Measurements from ENCODE around the gene SLIT1.

Gene SLIT1

DNA sequence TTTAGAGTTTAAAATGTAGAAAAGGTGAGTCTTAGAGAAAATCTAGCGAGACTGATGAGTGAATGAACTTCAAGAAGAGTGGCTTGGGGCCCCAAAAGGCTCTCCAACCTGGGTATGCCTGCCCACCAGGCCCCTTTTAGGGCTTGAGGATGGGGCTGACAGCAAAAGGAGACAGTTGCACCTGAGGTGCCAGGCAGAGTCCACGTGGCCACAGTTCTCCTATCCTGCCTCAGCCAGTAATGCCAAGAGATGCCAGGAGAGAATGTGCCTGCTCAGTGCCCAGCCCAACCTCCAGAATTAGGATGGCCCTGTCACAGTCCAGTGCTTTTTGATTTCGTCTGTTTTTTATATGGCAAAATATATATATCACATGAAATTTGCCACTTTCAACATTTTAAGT, 156.5 kb downstream of the SLIT1 start:
- H3K9me3 ChIP-seq (ENCODE audit: control insufficient read depth, insufficient read depth, low read depth, low read length): no peaks in the 10 kb centered on the region
- no peaks in the 10 kb centered on the region for H3K27me3 ChIP-seq (ENCODE audit: control insufficient read depth, insufficient read depth, low read length)
- H3K4me1 ChIP-seq (ENCODE audit: control insufficient read depth, insufficient read depth, low read length): peaks cover 18% of the 10 kb centered on the region
- no peak overlapping the region for H3K9ac ChIP-seq (ENCODE audit: low read length)
- H3K36me3 ChIP-seq (ENCODE audit: control insufficient read depth, insufficient read depth, low read length): no peaks in the 10 kb centered on the region
- no peak overlapping the region for H3K4me3 ChIP-seq (ENCODE audit: low read depth, low read length)
- H3K27ac ChIP-seq (ENCODE audit: low read depth, low read length): no peak overlapping the region

DNA sequence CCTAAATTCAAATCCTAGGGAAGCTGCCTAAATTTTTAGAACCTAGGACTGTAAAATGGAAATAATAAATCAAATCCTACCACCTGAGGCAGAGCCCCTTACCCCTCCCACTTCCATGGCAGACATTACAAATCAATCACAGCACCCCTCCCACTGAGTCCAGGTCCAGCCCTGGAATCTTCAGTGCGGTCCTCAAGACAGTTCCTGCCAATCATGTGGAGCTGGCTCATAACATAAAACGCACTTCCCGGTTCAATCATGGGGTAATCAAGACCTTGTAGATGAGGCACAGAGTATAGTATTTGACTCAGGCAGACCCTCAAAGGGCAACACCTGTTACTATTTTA, 157.0 kb downstream of the SLIT1 start:
- Histone ChIP-seq H3K27me3 (ENCODE audit: control insufficient read depth, insufficient read depth, low read length) (no peaks in the 10 kb centered on the region), H3K36me3 (ENCODE audit: control insufficient read depth, insufficient read depth, low read length) (no peaks in the 10 kb centered on the region), H3K4me3 (ENCODE audit: low read depth, low read length) (no peak overlapping the region), H3K9me3 (ENCODE audit: control insufficient read depth, insufficient read depth, low read depth, low read length) (no peaks in the 10 kb centered on the region), H3K9ac (ENCODE audit: low read length) (no peak overlapping the region), H3K27ac (ENCODE audit: low read depth, low read length) (no peak overlapping the region), H3K4me1 (ENCODE audit: control insufficient read depth, insufficient read depth, low read length) (peaks cover 16% of the 10 kb centered on the region)

DNA sequence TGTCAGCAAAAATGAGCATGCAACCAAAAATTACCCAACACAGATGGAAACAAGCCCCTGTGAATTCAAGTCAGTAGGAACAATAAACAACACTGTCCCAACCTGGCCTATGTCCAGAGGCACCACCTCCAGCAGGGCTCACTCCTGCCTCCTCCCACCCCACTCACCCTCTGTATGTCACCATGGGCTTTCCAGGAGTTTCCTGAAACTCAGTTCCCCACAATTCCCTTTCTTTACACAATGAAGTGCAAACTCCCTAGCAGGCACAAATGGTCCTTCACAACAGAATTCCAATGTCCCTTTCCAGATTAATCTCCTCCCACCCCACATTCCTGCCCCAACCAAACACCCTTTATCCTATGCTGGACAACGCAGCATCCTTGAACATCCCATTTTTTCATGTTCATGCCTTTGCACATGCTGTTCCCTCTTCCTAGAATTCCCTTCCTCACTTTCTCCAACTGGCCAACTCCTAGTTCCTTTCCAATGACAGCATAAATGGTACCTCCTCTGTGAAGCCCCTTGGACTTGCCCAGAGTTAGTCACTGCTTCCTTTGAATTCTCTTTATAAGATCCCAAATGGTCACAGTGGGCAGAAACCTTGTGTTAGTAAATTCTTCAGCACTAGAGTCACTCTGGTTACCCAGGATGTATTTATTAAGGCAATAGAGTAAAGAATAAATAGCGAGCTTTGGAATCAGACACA, 157.5 kb downstream of the SLIT1 start:
- H3K4me1 ChIP-seq (ENCODE audit: control insufficient read depth, insufficient read depth, low read length): peaks cover 16% of the 10 kb centered on the region
- H3K27ac ChIP-seq (ENCODE audit: low read depth, low read length): no peak overlapping the region
- H3K9ac ChIP-seq (ENCODE audit: low read length): no peak overlapping the region
- H3K27me3 ChIP-seq (ENCODE audit: control insufficient read depth, insufficient read depth, low read length): no peaks in the 10 kb centered on the region
- no peaks in the 10 kb centered on the region for H3K9me3 ChIP-seq (ENCODE audit: control insufficient read depth, insufficient read depth, low read depth, low read length)
- no peaks in the 10 kb centered on the region for H3K36me3 ChIP-seq (ENCODE audit: control insufficient read depth, insufficient read depth, low read length)
- no peak overlapping the region for H3K4me3 ChIP-seq (ENCODE audit: low read depth, low read length)

- no peaks in the 10 kb centered on the region for H3K27me3 ChIP-seq (ENCODE audit: control insufficient read depth, insufficient read depth, low read length)
- H3K4me3 ChIP-seq (ENCODE audit: low read depth, low read length): no peak overlapping the region
- no peaks in the 10 kb centered on the region for H3K36me3 ChIP-seq (ENCODE audit: control insufficient read depth, insufficient read depth, low read length)
- peaks cover 2% of the 10 kb centered on the region for H3K4me1 ChIP-seq (ENCODE audit: control insufficient read depth, insufficient read depth, low read length)
- no peak overlapping the region for H3K27ac ChIP-seq (ENCODE audit: low read depth, low read length)
- H3K9me3 ChIP-seq (ENCODE audit: control insufficient read depth, insufficient read depth, low read depth, low read length): no peaks in the 10 kb centered on the region
- H3K9ac ChIP-seq (ENCODE audit: low read length): no peak overlapping the region
These were observed 160.0 kb downstream of the SLIT1 start for GRCh38 chr10:97025613-97026242.

DNA sequence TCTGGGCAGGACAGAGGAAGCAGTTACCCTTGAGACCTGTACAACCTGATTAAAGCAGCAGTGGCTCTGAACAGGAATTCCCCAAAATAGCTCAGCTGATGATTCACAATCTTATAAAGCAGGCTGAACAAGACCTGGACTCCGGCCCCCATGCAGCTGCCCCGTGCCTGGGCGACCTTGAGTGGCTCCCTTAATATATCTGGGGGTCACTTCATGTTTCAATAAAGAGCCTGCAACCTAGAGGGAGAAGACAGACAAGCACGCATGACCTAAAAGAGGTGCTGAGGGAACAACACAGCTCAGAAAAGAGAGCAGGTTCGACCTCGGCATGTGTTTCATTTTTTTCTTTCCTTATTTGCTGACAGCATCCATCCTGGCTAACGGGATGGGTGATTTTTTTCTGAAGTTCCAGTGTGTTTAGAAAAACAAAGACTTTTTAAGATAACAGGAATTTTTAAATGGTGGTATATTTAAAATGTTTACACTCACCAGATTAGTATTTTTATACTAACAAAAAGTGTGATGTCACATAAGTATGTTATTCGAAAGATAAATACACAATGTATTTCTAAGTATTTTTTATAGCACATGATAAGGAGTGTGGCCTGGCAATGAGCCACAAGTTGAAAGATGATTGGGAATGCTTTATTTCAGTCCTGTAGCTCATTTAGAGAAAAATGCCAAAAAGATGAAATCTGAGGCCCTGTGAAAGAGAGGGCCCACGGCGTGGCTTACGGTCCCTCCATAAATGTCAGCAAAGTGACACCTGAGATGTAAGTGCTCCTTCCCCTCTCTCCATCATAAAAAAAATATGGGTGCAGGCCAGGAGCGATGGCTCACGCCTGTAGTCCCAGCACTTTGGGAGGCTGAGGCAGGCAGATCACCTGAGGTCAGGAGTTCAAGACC, 161.3 kb downstream of the SLIT1 start:
- Histone ChIP-seq H3K4me3 (ENCODE audit: low read depth, low read length) (no peak overlapping the region), H3K36me3 (ENCODE audit: control insufficient read depth, insufficient read depth, low read length) (no peaks in the 10 kb centered on the region), H3K4me1 (ENCODE audit: control insufficient read depth, insufficient read depth, low read length) (peaks cover 4% of the 10 kb centered on the region), H3K9me3 (ENCODE audit: control insufficient read depth, insufficient read depth, low read depth, low read length) (no peaks in the 10 kb centered on the region), H3K27ac (ENCODE audit: low read depth, low read length) (no peak overlapping the region), H3K9ac (ENCODE audit: low read length) (no peak overlapping the region), H3K27me3 (ENCODE audit: control insufficient read depth, insufficient read depth, low read length) (no peaks in the 10 kb centered on the region)

GRCh38 chr10:97023401-97024167, 162.2 kb downstream of the SLIT1 start:
- no peak overlapping the region for H3K27ac ChIP-seq (ENCODE audit: low read depth, low read length)
- H3K9me3 ChIP-seq (ENCODE audit: control insufficient read depth, insufficient read depth, low read depth, low read length): no peaks in the 10 kb centered on the region
- H3K4me3 ChIP-seq (ENCODE audit: low read depth, low read length): no peak overlapping the region
- no peaks in the 10 kb centered on the region for H3K36me3 ChIP-seq (ENCODE audit: control insufficient read depth, insufficient read depth, low read length)
- no peaks in the 10 kb centered on the region for H3K27me3 ChIP-seq (ENCODE audit: control insufficient read depth, insufficient read depth, low read length)
- no peak overlapping the region for H3K9ac ChIP-seq (ENCODE audit: low read length)
- H3K4me1 ChIP-seq (ENCODE audit: control insufficient read depth, insufficient read depth, low read length): peaks cover 4% of the 10 kb centered on the region

DNA sequence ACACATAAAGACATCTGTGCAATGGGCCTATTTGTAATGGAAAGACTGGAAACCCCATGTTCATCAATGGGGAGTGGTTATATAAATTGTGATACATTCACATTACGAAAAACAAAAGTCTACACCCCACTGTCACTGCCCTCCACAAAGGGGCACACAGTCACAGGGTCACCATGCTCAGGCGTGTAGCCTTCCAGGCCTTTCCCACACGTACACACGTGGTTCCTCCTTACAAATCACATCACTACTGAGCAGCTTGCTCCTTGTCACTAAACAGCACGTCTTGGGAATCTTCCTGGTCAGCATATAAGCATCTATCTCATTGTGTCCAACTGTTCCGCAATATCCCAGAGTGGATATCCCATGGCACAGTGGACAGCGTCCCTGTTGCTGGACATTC, 163.1 kb downstream of the SLIT1 start:
- peaks cover 4% of the 10 kb centered on the region for H3K4me1 ChIP-seq (ENCODE audit: control insufficient read depth, insufficient read depth, low read length)
- H3K27ac ChIP-seq (ENCODE audit: low read depth, low read length): no peak overlapping the region
- H3K4me3 ChIP-seq (ENCODE audit: low read depth, low read length): no peak overlapping the region
- no peaks in the 10 kb centered on the region for H3K9me3 ChIP-seq (ENCODE audit: control insufficient read depth, insufficient read depth, low read depth, low read length)
- no peak overlapping the region for H3K9ac ChIP-seq (ENCODE audit: low read length)
- no peaks in the 10 kb centered on the region for H3K36me3 ChIP-seq (ENCODE audit: control insufficient read depth, insufficient read depth, low read length)
- no peaks in the 10 kb centered on the region for H3K27me3 ChIP-seq (ENCODE audit: control insufficient read depth, insufficient read depth, low read length)

DNA sequence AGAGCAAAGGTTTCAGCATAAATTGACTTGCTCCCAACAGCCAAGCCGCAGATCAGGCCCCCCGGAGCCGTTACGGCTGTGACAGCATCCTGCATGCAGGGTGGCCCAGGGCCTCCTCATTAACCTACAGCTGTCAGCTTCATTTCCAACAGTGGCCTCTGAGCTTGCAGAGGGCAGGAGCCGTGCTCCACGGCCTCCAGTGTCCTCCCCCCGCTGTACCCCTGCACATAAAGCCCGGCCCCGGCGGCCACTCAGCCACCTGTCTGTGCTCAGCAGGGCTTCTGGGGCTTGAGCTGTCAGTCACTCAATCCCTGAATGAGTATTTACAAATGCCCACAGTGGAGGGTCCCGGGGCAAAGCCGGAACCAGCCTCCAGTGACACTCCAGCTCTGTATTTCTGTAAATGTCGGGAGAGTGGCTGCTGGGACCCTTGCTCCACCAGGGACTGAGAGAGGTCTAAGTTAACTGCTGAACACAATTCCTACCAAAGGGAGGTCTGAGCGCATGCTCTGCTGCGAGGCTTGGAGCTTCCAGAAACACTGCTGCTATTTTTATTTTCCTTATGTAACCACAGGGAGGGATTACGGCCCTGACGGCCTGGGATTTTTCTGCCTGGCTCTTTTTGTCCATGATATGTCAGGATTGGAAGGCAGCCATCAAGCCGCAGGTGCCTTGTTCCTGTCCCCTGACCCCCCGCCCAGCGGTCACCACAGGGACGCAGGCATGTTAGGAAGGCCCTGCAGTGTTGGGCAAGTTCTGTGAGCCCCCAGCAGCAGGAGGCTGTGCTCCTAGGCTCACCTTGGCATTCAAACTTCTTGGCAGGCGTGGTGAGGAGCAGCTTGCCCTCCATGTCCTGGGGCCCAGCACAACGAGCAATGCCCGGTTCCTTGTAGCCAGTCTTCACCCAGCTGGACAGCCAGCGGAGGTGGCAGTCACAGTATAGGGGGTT, 165.0 kb downstream of the SLIT1 start:
- H3K4me1 ChIP-seq (ENCODE audit: control insufficient read depth, insufficient read depth, low read length): peaks cover 4% of the 10 kb centered on the region
- no peaks in the 10 kb centered on the region for H3K9me3 ChIP-seq (ENCODE audit: control insufficient read depth, insufficient read depth, low read depth, low read length)
- H3K9ac ChIP-seq (ENCODE audit: low read length): no peak overlapping the region
- no peaks in the 10 kb centered on the region for H3K27me3 ChIP-seq (ENCODE audit: control insufficient read depth, insufficient read depth, low read length)
- H3K27ac ChIP-seq (ENCODE audit: low read depth, low read length): no peak overlapping the region
- H3K4me3 ChIP-seq (ENCODE audit: low read depth, low read length): no peak overlapping the region
- H3K36me3 ChIP-seq (ENCODE audit: control insufficient read depth, insufficient read depth, low read length): no peaks in the 10 kb centered on the region

GRCh38 chr10:97019213-97019844, 166.4 kb downstream of the SLIT1 start:
- Histone ChIP-seq H3K27me3 (ENCODE audit: control insufficient read depth, insufficient read depth, low read length) (no peaks in the 10 kb centered on the region), H3K9ac (ENCODE audit: low read length) (no peak overlapping the region), H3K27ac (ENCODE audit: low read depth, low read length) (no peak overlapping the region), H3K9me3 (ENCODE audit: control insufficient read depth, insufficient read depth, low read depth, low read length) (no peaks in the 10 kb centered on the region), H3K36me3 (ENCODE audit: control insufficient read depth, insufficient read depth, low read length) (no peaks in the 10 kb centered on the region), H3K4me3 (ENCODE audit: low read depth, low read length) (no peak overlapping the region), H3K4me1 (ENCODE audit: control insufficient read depth, insufficient read depth, low read length) (peaks cover 4% of the 10 kb centered on the region)
